Measurements from ENCODE around the gene SLC38A5. TPM values are rescaled to one million over a fixed set of nuclear protein-coding genes. Genes with fewer than 3 reads are reported as not detected.

SLC38A5 gene
- total RNA-seq, 1 experiment from 2014 or later, result 54.6 TPM

GRCh38 chrX:48468247-48468671 lies 1.8 kb downstream of the SLC38A5 start:
- intact Hi-C loops (cut with micrococcal nuclease), result no loop called here
- CTCF ChIA-PET, result interaction anchor here (0.6 to 2.7 kb wide), 2 partner anchors 385 to 405 kb away, joined by 3 to 11 read pairs; no protein-coding TSS in a partner anchor
- RAD21 ChIA-PET (ENCODE audit: low non-redundant PET in 1 of 2, low total read pairs in 2 of 2, uncharacterized antibody in 2 of 2, unreplicated experiment in 2 of 2), result no interaction called here
- H3K27me3 ChIP-seq (ENCODE audit: insufficient read depth, low read length), result no peaks in the 10 kb centered on the region
- H3K79me2 ChIP-seq (ENCODE audit: insufficient read depth, low read length), result peaks cover 23% of the 10 kb centered on the region; the same call in 1 of the 2 replicates
- H3K36me3 ChIP-seq (ENCODE audit: control insufficient read depth in 1 of 2, insufficient read depth in 2 of 2, low read length in 2 of 2), result no peaks in the 10 kb centered on the region
- peak overlapping the region; percentile 61 to 62 for H3K4me3 ChIP-seq (replicated peaks in 1 of 2; ENCODE audit: low read depth in 1 of 2, low read length in 2 of 2)
- peak overlapping the region; percentile 70 for H3K27ac ChIP-seq (ENCODE audit: low read depth, low read length)
- H3K9ac ChIP-seq (ENCODE audit: low read length), result peak overlapping the region; percentile 82
- TF ChIP-seq SRF (IDR thresholded peaks at IDR 0.05; ENCODE audit: low read depth) (no peak), ZFX (IDR thresholded peaks at IDR 0.05) (no peak), POLR2A (IDR thresholded peaks at IDR 0.05; ENCODE audit: borderline replicate concordance, extremely low read depth, insufficient read depth, insufficient read length) (no peak), EGR1 (IDR thresholded peaks at IDR 0.05; ENCODE audit: low read depth) (no peak), FOSL1 (IDR thresholded peaks at IDR 0.05; ENCODE audit: low read depth) (no peak), ATF3 (IDR thresholded peaks at IDR 0.05) (no peak), JUND (IDR thresholded peaks at IDR 0.05) (no peak), EZH2 (IDR thresholded peaks at IDR 0.05) (no peak)
- H2AFZ ChIP-seq (ENCODE audit: low read depth, low read length, poor library complexity, severe bottlenecking), result no peak overlapping the region
- POLR2A ChIA-PET, result no interaction called here
- ATAC-seq, result peak; percentile 67
- BruUV-seq (replicated peaks), result no TSS peak
- H3K4me2 ChIP-seq (ENCODE audit: low read length), result peak overlapping the region; percentile 80
- H3K9me3 ChIP-seq (ENCODE audit: control insufficient read depth in 1 of 2, insufficient read depth in 1 of 2, low read depth in 1 of 2, low read length in 2 of 2), result no peaks in the 10 kb centered on the region
- no peak for DNase-seq (ENCODE audit: low read depth, low spot score)
- peaks cover 3 to 24% of the 10 kb centered on the region in 2 experiments; a peak in 3 of 4 replicates for H3K4me1 ChIP-seq (ENCODE audit: control insufficient read depth in 1 of 2, insufficient read depth in 2 of 2, low read length in 2 of 2)
- H3K9me2 ChIP-seq (ENCODE audit: insufficient read depth), result no peaks in the 10 kb centered on the region
- H4K20me1 ChIP-seq (ENCODE audit: insufficient read depth), result no peaks in the 10 kb centered on the region

- intact Hi-C loops (cut with micrococcal nuclease), result no loop called here
Observed at GRCh38 chrX:48467281-48467761, 2.7 kb downstream of the SLC38A5 start.

More at GRCh38 chrX:48467281-48467761, 2.7 kb downstream of the SLC38A5 start:
- H3K9me2 ChIP-seq (ENCODE audit: insufficient read depth), result no peaks in the 10 kb centered on the region
- TF ChIP-seq ZNF274 (IDR thresholded peaks at IDR 0.05; ENCODE audit: low read depth, low read length) (no peak), YY1 (IDR thresholded peaks at IDR 0.05; ENCODE audit: extremely low read depth, insufficient replicate concordance, low read depth, low read length) (no peak), TCF7L2 (IDR thresholded peaks at IDR 0.05; ENCODE audit: borderline replicate concordance, extremely low read depth, insufficient read depth, insufficient read length) (no peak), SIN3A (IDR thresholded peaks at IDR 0.05; ENCODE audit: low read depth) (no peak), SP1 (IDR thresholded peaks at IDR 0.05; ENCODE audit: low read depth) (no peak), REST (IDR thresholded peaks at IDR 0.05; ENCODE audit: low read depth) (no peak), EZH2phosphoT487 (IDR thresholded peaks at IDR 0.05; ENCODE audit: borderline replicate concordance) (no peak), ATF3 (IDR thresholded peaks at IDR 0.05) (no peak)
- ChIA-PET CTCF (interaction anchor here (2.7 kb wide), 1 partner anchor 384 kb away, joined by 11 read pairs; no protein-coding TSS in a partner anchor), POLR2A (no interaction called here), RAD21 (ENCODE audit: low non-redundant PET in 1 of 2, low total read pairs in 2 of 2, uncharacterized antibody in 2 of 2, unreplicated experiment in 2 of 2) (no interaction called here)
- peak overlapping the region; percentile 61 to 62 for H3K4me3 ChIP-seq (replicated peaks in 1 of 2; ENCODE audit: low read depth in 1 of 2, low read length in 2 of 2)
- H2AFZ ChIP-seq (ENCODE audit: low read depth, low read length, poor library complexity, severe bottlenecking), result no peak overlapping the region
- peak overlapping the region; percentile 70 for H3K27ac ChIP-seq (ENCODE audit: low read depth, low read length)
- no peak for ATAC-seq
- H3K4me1 ChIP-seq (ENCODE audit: control insufficient read depth in 1 of 2, insufficient read depth in 2 of 2, low read length in 2 of 2), result peaks cover 3 to 24% of the 10 kb centered on the region in 2 experiments; a peak in 3 of 4 replicates
- H3K36me3 ChIP-seq (ENCODE audit: control insufficient read depth in 1 of 2, insufficient read depth in 2 of 2, low read length in 2 of 2), result no peaks in the 10 kb centered on the region
- H3K4me2 ChIP-seq (ENCODE audit: low read length), result peak overlapping the region; percentile 80
- no peaks in the 10 kb centered on the region for H3K9me3 ChIP-seq (ENCODE audit: control insufficient read depth in 1 of 2, insufficient read depth in 1 of 2, low read depth in 1 of 2, low read length in 2 of 2)
- peak overlapping the region; percentile 82 for H3K9ac ChIP-seq (ENCODE audit: low read length)
- peaks cover 23% of the 10 kb centered on the region; the same call in 1 of the 2 replicates for H3K79me2 ChIP-seq (ENCODE audit: insufficient read depth, low read length)
- no peaks in the 10 kb centered on the region for H4K20me1 ChIP-seq (ENCODE audit: insufficient read depth)
- no TSS peak for BruUV-seq (replicated peaks)
- H3K27me3 ChIP-seq (ENCODE audit: insufficient read depth, low read length), result no peaks in the 10 kb centered on the region
- DNase-seq (ENCODE audit: low read depth, low spot score), result no peak
